ENCODE data around the gene ECHS1.

DNA sequence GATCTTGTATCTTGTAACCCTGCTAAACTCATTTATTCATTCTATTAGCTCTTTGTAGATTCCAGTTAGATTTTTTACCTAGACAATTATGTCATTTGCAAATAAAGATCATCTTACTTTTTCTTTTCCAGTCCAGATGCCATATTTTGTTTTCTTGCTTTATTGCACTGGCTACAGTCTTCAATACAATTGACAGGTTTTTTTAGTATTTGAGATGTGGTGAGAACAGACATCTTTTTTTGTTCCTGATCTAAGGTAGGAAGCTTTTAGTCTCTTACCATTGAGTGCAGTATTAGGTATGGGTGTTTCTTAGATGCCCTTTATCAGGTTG is 39.2 kb upstream of the ECHS1 start:
- TF ChIP-seq SIN3A (IDR thresholded peaks at IDR 0.05; ENCODE audit: low read depth) (no peak), SRF (IDR thresholded peaks at IDR 0.05; ENCODE audit: low read depth) (no peak)
